Activated CD8-positive, alpha-beta T cell treated with anti-CD3 and anti-CD28 coated beads, Interleukin-2, amount 10 ng/mL, durations not matched to agents 7 days and 5 days (primary cell): ENCODE results near the gene TTC4. TPM values are rescaled to one million over a fixed set of nuclear protein-coding genes. Genes with fewer than 3 reads are reported as not detected.
"Not testable (repeated sequence)": the region's sequence is repeated elsewhere in the genome, so short reads cannot be mapped to it uniquely, and the experiment has no call there.

Experiments used
- ATAC-seq: fragments of 150-1000 bp; cut with Tn5 transposase; one replicate; pipeline ENCODE4 v1.10.0; 2021; ENCODE audit warnings: moderate library complexity
- CTCF ChIA-PET: fragments of 350-600 bp; sonication (Branson Sonifier 250); formaldehyde crosslinking; loops from one replicate; lab custom pipeline; 2021; ENCODE audit warnings: antibody characterized with exemption; lab: Charles Lee
- POLR2A ChIA-PET: fragments of 350-600 bp; sonication (Branson Sonifier 250); formaldehyde crosslinking; loops from one replicate; lab custom pipeline; 2021; ENCODE audit warnings: antibody characterized with exemption; lab: Charles Lee
- DNase-seq: peaks from one replicate; pipeline ENCODE4 v3.0.0-alpha.2; 2020
- H3K27ac Mint-ChIP-seq: one replicate; pipeline ENCODE4 v1.8.0; 2021; ENCODE audit warnings: mild to moderate bottlenecking, mixed read lengths
- H3K27me3 Mint-ChIP-seq: one replicate; pipeline ENCODE4 v1.8.0; 2021; ENCODE audit warnings: low read depth, mixed read lengths
- H3K36me3 Mint-ChIP-seq: one replicate; pipeline ENCODE4 v1.8.0; 2021; ENCODE audit warnings: low read depth, mixed read lengths
- H3K4me1 Mint-ChIP-seq: one replicate; pipeline ENCODE4 v1.8.0; 2021; ENCODE audit warnings: low read depth, mixed read lengths
- H3K4me3 Mint-ChIP-seq: one replicate; pipeline ENCODE4 v1.8.0; 2021; ENCODE audit warnings: mild to moderate bottlenecking, mixed read lengths
- H3K9me3 Mint-ChIP-seq: one replicate; pipeline ENCODE4 v1.8.0; 2022; ENCODE audit warnings: mixed read lengths; ENCODE audit not compliant: insufficient read depth
- total RNA-seq, 2 experiments: library from RNA; stranded (reverse); gene quantifications; one replicate each; pipeline ENCODE4 v1.2.3, GENCODE V29; 2021

Gene TTC4
- total RNA-seq, 2 experiments from 2014 or later = 18.8 to 21.6 TPM

DNA sequence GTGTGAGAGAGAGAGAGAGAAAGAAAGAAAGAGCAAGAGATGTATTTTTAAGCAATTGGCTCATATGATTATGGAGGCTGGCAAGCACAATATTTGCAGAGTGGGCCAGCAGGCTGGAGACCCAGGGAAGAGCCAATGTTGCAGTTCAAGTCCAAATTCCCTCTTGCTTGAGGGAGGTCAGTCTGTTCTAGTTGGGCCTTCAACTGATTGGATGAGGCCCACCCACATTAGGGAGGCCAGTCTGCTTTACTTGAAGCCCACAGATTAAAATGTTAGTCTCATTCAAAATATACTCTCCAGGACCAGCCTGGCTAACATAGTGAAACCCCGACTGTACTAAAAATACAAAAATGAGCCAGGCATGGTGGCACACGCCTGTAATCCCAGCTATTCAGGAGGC lies 57.3 kb downstream of the TTC4 start:
- no peak for ATAC-seq
- no peaks in the 10 kb centered on the region for H3K9me3 Mint-ChIP-seq
- no peaks in the 10 kb centered on the region for H3K36me3 Mint-ChIP-seq
- no peak overlapping the region for H3K27ac Mint-ChIP-seq
- POLR2A ChIA-PET = no interaction called here
- H3K4me1 Mint-ChIP-seq = no peaks in the 10 kb centered on the region
- CTCF ChIA-PET = no interaction called here
- no peaks in the 10 kb centered on the region for H3K27me3 Mint-ChIP-seq
- DNase-seq = no peak
- H3K4me3 Mint-ChIP-seq = no peak overlapping the region

DNA sequence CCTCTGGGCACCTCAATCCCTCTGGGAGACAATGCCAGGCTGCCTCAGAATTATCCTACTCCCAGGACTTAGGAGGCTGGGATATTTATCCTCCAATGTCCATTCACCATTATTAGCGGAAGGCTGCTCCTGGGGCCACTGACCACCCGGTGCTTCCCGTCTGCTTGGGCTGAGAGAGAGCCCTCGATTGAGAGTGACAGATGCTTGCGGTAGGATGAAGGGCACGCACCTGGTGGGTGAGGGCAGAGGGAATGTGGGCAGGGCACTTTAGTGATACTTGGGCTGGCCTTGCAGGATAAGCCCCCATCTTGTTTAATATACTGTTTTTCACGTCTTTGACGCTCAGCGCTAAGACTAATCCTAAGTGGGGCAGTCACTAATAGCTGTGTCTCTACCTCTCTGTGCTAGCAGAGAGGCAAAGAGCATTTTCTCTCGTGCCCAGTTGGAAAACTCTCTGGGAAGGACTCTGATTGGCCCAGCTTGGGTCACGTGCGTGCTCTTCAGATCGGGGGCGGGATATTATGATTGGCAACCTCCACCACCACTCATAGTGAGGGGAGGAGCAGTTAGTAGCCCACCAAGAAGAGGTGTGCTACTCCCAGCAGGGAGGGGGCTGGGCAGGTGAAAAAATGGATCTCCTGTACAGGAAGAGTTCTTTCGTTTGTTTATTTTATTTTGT lies 59.3 kb downstream of the TTC4 start:
- Mint-ChIP-seq H3K27me3 (no peaks in the 10 kb centered on the region), H3K4me3 (no peak overlapping the region), H3K27ac (no peak overlapping the region), H3K9me3 (no peaks in the 10 kb centered on the region), H3K4me1 (peaks cover 4% of the 10 kb centered on the region), H3K36me3 (no peaks in the 10 kb centered on the region)
- no peak for DNase-seq
- CTCF ChIA-PET = interaction anchor here (1.0 kb wide), 1 partner anchor 26 kb away, joined by 3 read pairs; no protein-coding TSS in a partner anchor
- POLR2A ChIA-PET = no interaction called here
- ATAC-seq = no peak

DNA sequence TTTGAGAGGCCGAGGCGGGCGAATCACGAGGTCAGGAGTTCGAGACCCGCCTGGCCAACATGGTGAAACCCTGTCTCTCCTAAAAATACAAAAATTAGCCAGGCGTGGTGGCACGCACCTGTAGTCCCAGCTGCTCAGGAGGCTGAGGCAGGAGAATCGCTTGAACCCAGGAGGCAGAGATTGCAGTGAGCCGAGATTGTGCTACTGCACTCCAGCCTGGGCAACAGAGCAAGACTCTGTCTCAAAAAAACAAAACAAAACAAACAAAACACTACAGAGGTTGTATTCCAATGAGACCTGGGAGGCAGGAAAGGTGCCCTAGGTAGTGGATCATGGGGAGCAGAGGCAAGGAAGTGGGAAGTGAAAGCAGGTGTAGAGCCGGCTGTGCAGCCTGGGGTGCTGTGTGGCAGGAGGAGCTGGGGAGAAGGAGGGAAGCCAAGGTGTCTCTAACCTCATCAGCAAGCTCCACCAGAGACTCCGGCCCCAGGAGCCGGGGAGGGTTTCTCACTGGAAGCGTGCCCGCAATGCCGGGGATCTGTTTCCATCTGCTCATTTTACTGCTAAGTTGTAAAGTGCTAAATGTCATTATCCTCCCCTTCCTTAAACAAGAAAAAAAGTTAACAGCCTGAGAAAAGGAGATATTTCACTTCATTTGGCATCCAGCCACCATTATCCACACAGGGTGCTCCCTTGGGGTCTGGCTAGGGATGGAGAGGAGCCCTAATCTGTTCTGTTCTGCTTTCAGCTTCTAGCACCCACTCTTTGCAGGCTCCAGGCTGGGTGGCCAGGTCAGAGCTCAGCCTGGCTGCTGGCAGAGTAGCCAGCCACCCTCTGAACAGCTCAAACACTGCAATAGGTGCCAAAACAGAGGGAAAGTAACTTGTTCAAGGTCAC lies 60.4 kb downstream of the TTC4 start:
- ATAC-seq, H3K36me3 Mint-ChIP-seq, H3K27ac Mint-ChIP-seq, H3K9me3 Mint-ChIP-seq, H3K4me3 Mint-ChIP-seq, DNase-seq, H3K4me1 Mint-ChIP-seq, H3K27me3 Mint-ChIP-seq, POLR2A ChIA-PET: not testable (repeated sequence)
- CTCF ChIA-PET = interaction anchor here (1.0 to 1.6 kb wide), 2 partner anchors 25 kb away, joined by 3 to 4 read pairs; no protein-coding TSS in a partner anchor

DNA sequence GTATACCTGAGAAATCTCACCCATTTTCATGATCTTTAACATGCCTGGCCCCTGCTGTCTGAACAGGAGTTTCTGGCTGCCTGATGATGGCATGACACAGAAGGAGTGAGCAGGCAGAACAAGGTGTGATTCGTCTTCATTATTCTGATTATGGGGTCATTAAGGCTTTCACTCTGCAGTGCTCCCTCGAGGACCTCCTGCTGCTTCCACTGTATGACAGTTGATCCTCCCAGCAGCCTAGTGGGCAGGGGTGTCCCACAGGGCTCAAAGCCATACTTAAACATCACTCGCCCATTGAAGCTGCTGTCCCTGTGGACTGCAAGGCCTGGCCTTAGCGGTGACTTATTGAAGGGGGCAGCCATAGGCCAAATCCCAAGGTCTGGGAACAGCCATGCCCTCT lies 61.4 kb downstream of the TTC4 start:
- Mint-ChIP-seq H3K4me3 (no peak overlapping the region), H3K36me3 (no peaks in the 10 kb centered on the region), H3K27ac (no peak overlapping the region), H3K27me3 (no peaks in the 10 kb centered on the region), H3K9me3 (no peaks in the 10 kb centered on the region), H3K4me1 (peaks cover 4% of the 10 kb centered on the region)
- ATAC-seq (no peak), DNase-seq (no peak)
- ChIA-PET POLR2A (no interaction called here), CTCF (interaction anchor here (1.6 kb wide), 1 partner anchor 24 kb away, joined by 4 read pairs; no protein-coding TSS in a partner anchor)

DNA sequence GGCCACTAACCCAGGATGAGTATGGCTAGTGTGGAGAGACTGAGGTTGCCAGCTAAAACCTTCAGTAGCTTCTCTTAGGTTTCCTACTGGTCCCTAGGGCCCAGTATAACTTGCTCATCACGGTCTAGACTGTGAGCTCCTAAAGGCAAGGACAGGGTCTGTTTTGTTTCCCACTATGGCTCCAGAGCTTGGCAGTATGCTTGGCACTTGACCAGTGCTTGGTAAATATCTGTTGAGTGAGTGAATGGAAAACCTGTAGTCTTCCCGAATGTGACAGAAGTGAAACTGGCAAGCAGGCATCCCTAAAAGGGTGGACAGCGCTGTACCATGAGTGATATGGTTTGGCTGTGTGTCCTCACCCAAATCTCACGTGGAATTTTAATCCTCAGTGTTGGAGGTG lies 61.8 kb downstream of the TTC4 start:
- Mint-ChIP-seq H3K4me1 (peaks cover 4% of the 10 kb centered on the region), H3K27ac (no peak overlapping the region), H3K4me3 (no peak overlapping the region), H3K36me3 (no peaks in the 10 kb centered on the region), H3K27me3 (no peaks in the 10 kb centered on the region), H3K9me3 (no peaks in the 10 kb centered on the region)
- CTCF ChIA-PET = interaction anchor here (1.6 kb wide), 1 partner anchor 23 kb away, joined by 4 read pairs; no protein-coding TSS in a partner anchor
- no peak for ATAC-seq
- DNase-seq = no peak
- POLR2A ChIA-PET = no interaction called here

DNA sequence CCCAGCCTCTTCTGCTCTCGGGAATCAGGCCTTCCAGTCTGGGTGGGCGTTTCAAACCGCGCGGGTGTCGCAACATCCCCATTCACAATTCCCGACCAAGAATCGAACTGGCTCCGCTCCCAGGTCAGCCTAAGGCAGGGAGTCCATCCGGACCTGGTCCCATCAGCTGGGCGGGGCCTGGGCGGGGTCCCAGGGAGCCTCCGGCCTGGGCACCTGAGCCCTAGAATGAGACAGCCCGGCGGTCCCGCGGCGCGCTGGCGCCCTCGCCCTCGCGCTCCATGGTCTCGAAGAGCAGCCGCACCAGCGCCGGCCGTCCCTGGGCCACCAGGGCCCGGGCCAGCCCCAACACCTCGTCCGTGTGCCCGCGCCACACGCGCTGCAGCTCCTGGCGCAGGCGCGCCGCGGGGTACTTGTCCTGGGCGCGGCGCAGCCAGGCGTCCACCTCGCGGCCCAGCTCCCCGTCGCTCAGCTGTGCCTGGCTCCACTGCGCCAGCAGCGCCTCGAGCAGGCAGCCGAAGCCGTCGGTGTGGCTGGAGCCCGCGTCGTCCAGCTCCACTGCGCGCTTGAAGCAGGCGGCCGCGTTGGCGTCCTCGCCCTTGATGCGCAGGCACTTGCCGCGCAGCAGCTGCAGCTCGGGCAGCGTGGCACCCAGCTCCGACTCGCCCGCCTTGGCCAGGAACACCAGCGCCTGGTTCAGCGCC lies 65.5 kb downstream of the TTC4 start:
- H3K4me3 Mint-ChIP-seq = no peak overlapping the region
- peaks cover 4% of the 10 kb centered on the region for H3K4me1 Mint-ChIP-seq
- no peaks in the 10 kb centered on the region for H3K36me3 Mint-ChIP-seq
- H3K27ac Mint-ChIP-seq = no peak overlapping the region
- ChIA-PET CTCF (no interaction called here), POLR2A (no interaction called here)
- no peaks in the 10 kb centered on the region for H3K9me3 Mint-ChIP-seq
- DNase-seq (no peak), ATAC-seq (no peak)
- no peaks in the 10 kb centered on the region for H3K27me3 Mint-ChIP-seq

DNA sequence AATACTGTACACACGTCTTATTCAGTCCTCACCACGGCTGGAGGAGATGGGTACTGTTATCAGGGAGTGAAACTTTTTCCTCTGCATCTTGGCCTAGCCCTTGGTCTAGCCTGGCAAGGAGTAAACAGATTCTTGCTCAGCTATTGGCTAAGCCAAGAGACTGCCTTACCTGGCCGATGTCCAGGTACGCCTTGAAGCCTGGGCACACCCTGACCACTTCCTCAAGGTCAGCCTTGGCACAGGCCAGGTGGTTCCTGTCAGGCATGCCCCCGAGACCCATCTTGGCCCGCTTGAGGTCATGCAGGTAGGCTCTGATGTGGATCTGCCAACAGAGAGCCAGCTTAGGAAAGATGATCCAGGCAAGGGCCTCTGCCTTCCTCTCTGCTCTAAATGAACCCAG lies 66.5 kb downstream of the TTC4 start:
- POLR2A ChIA-PET = no interaction called here
- H3K27me3 Mint-ChIP-seq = no peaks in the 10 kb centered on the region
- no peak overlapping the region for H3K4me3 Mint-ChIP-seq
- H3K27ac Mint-ChIP-seq = no peak overlapping the region
- CTCF ChIA-PET = no interaction called here
- H3K36me3 Mint-ChIP-seq = no peaks in the 10 kb centered on the region
- H3K4me1 Mint-ChIP-seq = peaks cover 4% of the 10 kb centered on the region
- H3K9me3 Mint-ChIP-seq = no peaks in the 10 kb centered on the region
- DNase-seq (no peak), ATAC-seq (no peak)

DNA sequence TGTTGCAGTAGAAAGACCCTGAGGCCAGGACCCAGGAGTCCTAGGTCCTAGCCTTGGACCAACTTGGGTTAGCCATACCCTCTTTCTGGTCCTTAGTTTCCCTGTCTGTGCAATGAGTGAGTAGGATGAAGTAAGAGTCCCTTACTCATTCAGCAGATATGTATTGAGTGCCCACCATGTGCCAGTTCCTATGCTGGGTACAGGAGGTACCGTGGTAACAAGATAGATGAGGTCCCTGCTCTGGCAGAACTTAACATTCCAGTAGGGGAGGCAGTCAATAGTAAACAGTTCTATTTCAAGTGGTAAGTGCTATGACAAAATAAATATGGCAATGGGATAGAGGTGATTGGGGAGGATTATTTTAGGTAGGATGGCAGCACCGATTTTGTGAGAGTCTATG lies 66.9 kb downstream of the TTC4 start:
- ATAC-seq (no peak), DNase-seq (no peak)
- Mint-ChIP-seq H3K9me3 (no peaks in the 10 kb centered on the region), H3K4me1 (peaks cover 4% of the 10 kb centered on the region), H3K4me3 (no peak overlapping the region), H3K27ac (no peak overlapping the region), H3K36me3 (no peaks in the 10 kb centered on the region), H3K27me3 (no peaks in the 10 kb centered on the region)
- ChIA-PET CTCF (interaction anchor here (1.0 to 1.3 kb wide), 2 partner anchors 11 to 111 kb away, joined by 3 to 4 read pairs; no protein-coding TSS in a partner anchor), POLR2A (no interaction called here)

DNA sequence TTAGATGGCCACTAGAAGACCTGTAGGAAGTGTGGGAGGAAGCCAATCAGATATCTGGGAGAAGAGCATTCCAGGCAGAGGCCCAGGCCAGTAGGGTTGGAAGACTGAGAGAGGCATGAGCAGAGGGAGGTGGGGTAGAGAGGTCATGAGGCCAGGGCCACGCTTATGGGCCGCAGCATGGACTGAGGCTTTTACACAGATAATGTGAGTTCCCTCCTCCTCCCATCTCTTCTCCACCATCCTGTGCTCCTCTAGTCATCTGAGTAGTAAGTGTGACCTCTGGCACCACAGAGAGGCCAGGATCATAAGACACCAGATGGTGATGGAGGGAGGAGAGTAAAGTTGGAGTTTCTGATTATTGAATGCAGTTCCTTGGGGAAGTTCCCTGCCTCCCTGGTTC lies 68.4 kb downstream of the TTC4 start:
- DNase-seq (no peak), ATAC-seq (no peak)
- H3K36me3 Mint-ChIP-seq = no peaks in the 10 kb centered on the region
- H3K4me3 Mint-ChIP-seq = no peak overlapping the region
- no peaks in the 10 kb centered on the region for H3K9me3 Mint-ChIP-seq
- CTCF ChIA-PET = interaction anchor here (0.8 to 1.3 kb wide), 2 partner anchors 8 to 112 kb away, joined by 3 to 4 read pairs; no protein-coding TSS in a partner anchor
- no peaks in the 10 kb centered on the region for H3K27me3 Mint-ChIP-seq
- no peak overlapping the region for H3K27ac Mint-ChIP-seq
- peaks cover 7% of the 10 kb centered on the region for H3K4me1 Mint-ChIP-seq
- POLR2A ChIA-PET = no interaction called here

DNA sequence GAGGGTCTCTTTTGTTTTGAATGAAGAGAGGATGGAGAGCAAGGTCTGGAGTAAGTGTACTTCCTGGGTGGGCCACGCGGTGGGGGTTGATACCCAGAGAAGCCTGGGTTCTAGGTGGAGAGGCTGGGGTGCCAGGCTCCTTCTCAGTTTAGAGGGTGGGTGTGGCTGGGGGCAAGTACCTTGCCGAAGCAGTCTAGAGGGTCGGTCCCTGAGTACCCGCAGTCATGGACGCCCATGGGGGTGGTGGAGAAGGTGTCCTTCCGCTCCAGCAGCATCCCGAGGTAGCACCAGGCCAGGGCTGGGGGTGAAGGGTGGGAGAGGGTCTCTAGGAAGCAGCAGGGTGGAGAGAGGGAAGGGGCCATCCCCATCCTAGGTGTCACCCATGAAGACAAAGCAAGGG lies 71.1 kb downstream of the TTC4 start:
- Mint-ChIP-seq H3K4me1 (peaks cover 5% of the 10 kb centered on the region), H3K27me3 (no peaks in the 10 kb centered on the region), H3K36me3 (no peaks in the 10 kb centered on the region), H3K4me3 (no peak overlapping the region), H3K27ac (peak overlapping the region; percentile 48), H3K9me3 (no peaks in the 10 kb centered on the region)
- no peak for ATAC-seq
- DNase-seq = no peak
- ChIA-PET POLR2A (no interaction called here), CTCF (no interaction called here)

DNA sequence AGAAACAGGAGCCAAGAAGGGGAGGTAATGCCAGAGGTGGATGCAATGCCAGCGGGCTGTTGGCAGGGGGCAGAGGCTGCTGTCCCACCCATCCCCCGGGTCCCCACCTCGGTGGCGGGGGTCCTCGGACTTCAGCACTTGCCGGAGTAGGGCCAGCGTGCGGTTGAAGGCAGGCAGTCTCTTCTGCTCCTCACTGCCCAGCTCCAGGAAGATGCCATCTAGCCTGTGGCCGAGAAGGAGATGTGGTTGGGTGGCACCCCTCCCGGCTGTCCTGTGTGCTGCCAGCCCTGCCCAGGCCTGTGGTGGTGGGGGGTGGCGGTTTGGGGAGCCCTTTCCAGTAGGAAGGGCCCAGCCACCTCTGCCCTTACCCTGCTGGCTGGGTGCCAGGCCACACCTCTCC lies 71.9 kb downstream of the TTC4 start:
- CTCF ChIA-PET = no interaction called here
- Mint-ChIP-seq H3K4me3 (no peak overlapping the region), H3K27ac (no peak overlapping the region), H3K9me3 (no peaks in the 10 kb centered on the region), H3K4me1 (peaks cover 5% of the 10 kb centered on the region), H3K36me3 (no peaks in the 10 kb centered on the region), H3K27me3 (no peaks in the 10 kb centered on the region)
- ATAC-seq (no peak), DNase-seq (no peak)
- POLR2A ChIA-PET = no interaction called here
